ENCODE data around the gene CCDC138.

Gene CCDC138

GRCh38 chr2:108825736-108826135 is 39.2 kb downstream of the CCDC138 start:
- DNase-seq = no peak

- no peak for DNase-seq
These were observed 43.2 kb downstream of the CCDC138 start for GRCh38 chr2:108829578-108830310.

- no peak for DNase-seq
These were observed 46.6 kb downstream of the CCDC138 start for GRCh38 chr2:108833219-108833618.

GRCh38 chr2:108834620-108835019 is 48.0 kb downstream of the CCDC138 start:
- DNase-seq = no peak

- DNase-seq = no peak
These were observed 48.5 kb downstream of the CCDC138 start for GRCh38 chr2:108835040-108835439.

GRCh38 chr2:108837198-108837597 is 50.6 kb downstream of the CCDC138 start:
- no peak for DNase-seq

GRCh38 chr2:108841506-108841905 is 54.9 kb downstream of the CCDC138 start:
- no peak for DNase-seq

- DNase-seq = no peak
These were observed 59.4 kb downstream of the CCDC138 start for GRCh38 chr2:108845923-108846322.

- DNase-seq = no peak
These were observed 60.4 kb downstream of the CCDC138 start for GRCh38 chr2:108847000-108847399.

GRCh38 chr2:108852375-108852774 is 65.8 kb downstream of the CCDC138 start:
- no peak for DNase-seq

GRCh38 chr2:108853421-108853820 is 66.8 kb downstream of the CCDC138 start:
- no peak for DNase-seq

- DNase-seq = no peak
These were observed 67.9 kb downstream of the CCDC138 start for GRCh38 chr2:108854484-108854883.

- DNase-seq = no peak
These were observed 68.6 kb downstream of the CCDC138 start for GRCh38 chr2:108855194-108855593.

- no peak for DNase-seq
These were observed 72.3 kb downstream of the CCDC138 start for GRCh38 chr2:108858894-108859293.

GRCh38 chr2:108866041-108866440 is 79.5 kb downstream of the CCDC138 start:
- DNase-seq = no peak

- DNase-seq = no peak
These were observed 82.3 kb downstream of the CCDC138 start for GRCh38 chr2:108868911-108869310.

- DNase-seq = no peak
These were observed 83.0 kb downstream of the CCDC138 start for GRCh38 chr2:108869542-108869941.

GRCh38 chr2:108870069-108870644 is 83.6 kb downstream of the CCDC138 start:
- DNase-seq = no peak

GRCh38 chr2:108877506-108877905 is 90.9 kb downstream of the CCDC138 start:
- no peak for DNase-seq

GRCh38 chr2:108878276-108878675 is 91.7 kb downstream of the CCDC138 start:
- no peak for DNase-seq

GRCh38 chr2:108884619-108885018 is 98.0 kb downstream of the CCDC138 start:
- DNase-seq = no peak

GRCh38 chr2:108889907-108890306 is 103.3 kb downstream of the CCDC138 start:
- no peak for DNase-seq

- no peak for DNase-seq
These were observed 106.7 kb downstream of the CCDC138 start for GRCh38 chr2:108893277-108893676.

- DNase-seq = no peak
These were observed 108.2 kb downstream of the CCDC138 start for GRCh38 chr2:108894766-108895165.

GRCh38 chr2:108895188-108895587 is 108.6 kb downstream of the CCDC138 start:
- DNase-seq = no peak
